Stimulated activated CD8-positive, alpha-beta memory T cell treated with anti-CD3 and anti-CD28 coated beads, Interleukin-15, amount 100 ng/mL, for 1 hour (primary cell): ENCODE measurements around the gene HSD17B11.
"Not testable (repeated sequence)": the region's sequence is repeated elsewhere in the genome, so short reads cannot be mapped to it uniquely, and the experiment has no call there.

Experiments used
- DNase-seq: peaks from one replicate; pipeline ENCODE4 v3.0.0-alpha.2; 2020; ENCODE audit warnings: low read depth

Gene HSD17B11

GRCh38 chr4:87305562-87305961, 85.4 kb downstream of the HSD17B11 start:
- DNase-seq, result no peak

GRCh38 chr4:87304745-87305432, 86.1 kb downstream of the HSD17B11 start:
- DNase-seq, result no peak

GRCh38 chr4:87299898-87300297, 91.1 kb downstream of the HSD17B11 start:
- no peak for DNase-seq

DNA sequence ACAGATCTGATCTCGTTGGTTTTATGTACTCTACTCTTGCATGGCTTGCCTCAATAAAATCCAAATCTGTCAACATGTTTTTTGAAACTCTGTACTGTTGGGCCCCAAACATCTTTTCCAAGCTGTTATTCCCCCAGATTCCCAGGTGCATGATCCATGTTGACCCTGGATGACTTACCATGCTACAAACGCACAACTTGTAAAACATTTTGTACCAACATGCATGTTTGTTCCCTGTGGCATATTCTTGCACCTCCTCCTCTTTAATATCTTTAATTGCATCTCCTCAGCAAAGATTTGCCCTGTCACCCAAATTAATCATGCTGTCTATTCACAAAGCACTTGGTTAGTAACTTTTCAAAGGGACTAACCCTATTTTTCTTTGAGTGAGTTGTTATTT, 92.6 kb downstream of the HSD17B11 start:
- DNase-seq, result no peak

GRCh38 chr4:87294911-87295310, 96.1 kb downstream of the HSD17B11 start:
- not testable (repeated sequence) for DNase-seq

- not testable (repeated sequence) for DNase-seq
Observed at GRCh38 chr4:87293889-87294288, 97.1 kb downstream of the HSD17B11 start.

GRCh38 chr4:87286970-87287369, 104.0 kb downstream of the HSD17B11 start:
- DNase-seq, result no peak
